Right lobe of liver (tissue), 4 donors: ENCODE measurements around the gene TMEM176A.

Experiments
- POLR2A ChIP-seq: fragments of 450-650 bp; IDR thresholded peaks from one replicate; pipeline ENCODE4 v1.6.1; 2017; ENCODE audit warnings: antibody characterized with exemption, mild to moderate bottlenecking
- TF ChIP-seq, protein P1 (sequence below), 4 donors: fragments of 200-600 bp in 3 of 4; fragments of 450-650 bp in 1 of 4; IDR thresholded peaks; one replicate each; pipeline versions ENCODE4 v1.5.1 to v1.8.0; 2016 to 2022; ENCODE audit warnings: antibody characterized with exemption in 4 of 4, mild to moderate bottlenecking in 2 of 4
- donor health status: DM: no; HTN: no; CAD: no.
- donor health status: DM: no; HTN: no; CAD: no.
- donor health status: DM: no; HTN: yes; CAD: no.

DNA sequence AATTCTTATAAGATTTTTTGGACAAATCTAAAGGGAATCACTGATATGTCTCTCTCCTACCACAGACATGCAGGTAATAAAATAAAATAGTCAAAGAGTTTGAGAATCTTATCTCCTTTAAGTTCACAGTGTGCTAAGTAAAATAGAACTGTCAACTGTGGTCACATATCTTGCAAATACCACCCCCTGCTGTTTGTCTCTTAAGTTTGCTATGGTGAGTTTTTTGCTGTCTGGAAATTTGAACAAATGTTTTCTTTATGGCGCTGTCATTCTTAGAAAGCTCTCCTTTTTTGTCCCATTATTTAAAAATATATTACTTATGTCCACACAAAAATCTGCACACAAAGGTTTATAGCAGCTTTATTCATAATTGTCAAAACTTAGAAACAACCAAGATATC, 43.7 kb upstream of the TMEM176A start:
- TF ChIP-seq, protein P1, sequence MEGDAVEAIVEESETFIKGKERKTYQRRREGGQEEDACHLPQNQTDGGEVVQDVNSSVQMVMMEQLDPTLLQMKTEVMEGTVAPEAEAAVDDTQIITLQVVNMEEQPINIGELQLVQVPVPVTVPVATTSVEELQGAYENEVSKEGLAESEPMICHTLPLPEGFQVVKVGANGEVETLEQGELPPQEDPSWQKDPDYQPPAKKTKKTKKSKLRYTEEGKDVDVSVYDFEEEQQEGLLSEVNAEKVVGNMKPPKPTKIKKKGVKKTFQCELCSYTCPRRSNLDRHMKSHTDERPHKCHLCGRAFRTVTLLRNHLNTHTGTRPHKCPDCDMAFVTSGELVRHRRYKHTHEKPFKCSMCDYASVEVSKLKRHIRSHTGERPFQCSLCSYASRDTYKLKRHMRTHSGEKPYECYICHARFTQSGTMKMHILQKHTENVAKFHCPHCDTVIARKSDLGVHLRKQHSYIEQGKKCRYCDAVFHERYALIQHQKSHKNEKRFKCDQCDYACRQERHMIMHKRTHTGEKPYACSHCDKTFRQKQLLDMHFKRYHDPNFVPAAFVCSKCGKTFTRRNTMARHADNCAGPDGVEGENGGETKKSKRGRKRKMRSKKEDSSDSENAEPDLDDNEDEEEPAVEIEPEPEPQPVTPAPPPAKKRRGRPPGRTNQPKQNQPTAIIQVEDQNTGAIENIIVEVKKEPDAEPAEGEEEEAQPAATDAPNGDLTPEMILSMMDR (IDR thresholded peaks at IDR 0.05), result peak; percentile 49 to 60 (median 56)
- no peak for TF ChIP-seq POLR2A
